Measurements from ENCODE around the gene STX7. TPM values are rescaled to one million over a fixed set of nuclear protein-coding genes. Genes with fewer than 3 reads are reported as not detected.

The STX7 gene
- polyA plus RNA-seq, 2 of the 4 experiments (the other 2 are of a cell fraction) = 19.2 to 29.5 TPM

- no peaks in the 10 kb centered on the region for H3K9me3 ChIP-seq
- H3K4me1 ChIP-seq = no peaks in the 10 kb centered on the region
- H3K27ac ChIP-seq = no peak overlapping the region
- TF ChIP-seq POLR2AphosphoS2 (conservative IDR thresholded peaks at IDR 0.05; ENCODE audit: low read length) = no peak
- no peak for TF ChIP-seq PHF8 (IDR thresholded peaks at IDR 0.05; ENCODE audit: borderline replicate concordance, low read depth)
- no peak for TF ChIP-seq ZC3H11A (IDR thresholded peaks at IDR 0.05)
- TF ChIP-seq CBX8 (IDR thresholded peaks at IDR 0.05) = no peak
- no peak for TF ChIP-seq HMGXB4 (CRISPR knock-in tag; IDR thresholded peaks at IDR 0.05; ENCODE audit: borderline replicate concordance)
- ChIA-PET POLR2A (no interaction called here), CTCF (interaction anchor here (1.5 kb wide), 1 partner anchor 10 kb away, joined by 4 read pairs; no protein-coding TSS in a partner anchor)
- H3K4me2 ChIP-seq = no peak overlapping the region
- FAIRE-seq = no peak
- WGBS (ENCODE audit: missing lambda C conversion rate) = 39% methylated on average over 2 of the region's 2 CpGs
- no peak for DNase-seq (ENCODE audit: low read depth in 1 of 2, low spot score in 1 of 2)
- ATAC-seq = no peak
- H3K4me3 ChIP-seq = no peak overlapping the region
Measured at GRCh38 chr6:132520953-132521352, 8.0 kb upstream of the STX7 start.

DNA sequence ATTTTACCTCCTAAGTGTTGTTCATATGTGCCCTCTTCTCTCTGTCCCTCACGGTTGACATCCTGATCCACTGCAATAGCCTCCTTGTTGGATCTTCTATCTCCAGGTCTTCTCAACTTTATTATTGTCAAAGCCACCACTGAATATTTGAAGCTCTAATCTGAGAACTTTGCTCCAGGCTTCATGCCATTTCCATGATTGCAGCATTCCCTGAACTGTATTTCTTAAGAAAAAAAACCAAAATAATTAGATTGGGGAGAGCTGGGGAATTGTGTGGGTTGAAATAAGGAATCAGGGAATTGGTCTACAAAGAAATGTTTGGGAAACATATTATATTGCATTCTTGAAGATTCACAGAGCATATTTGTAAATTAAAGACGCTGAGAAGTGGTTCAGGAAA, 2.5 kb upstream of the STX7 start:
- ATAC-seq = no peak
- CTCF ChIA-PET = interaction anchor here (0.6 to 1.1 kb wide), 2 partner anchors 10 to 591 kb away, joined by 3 read pairs; no protein-coding TSS in a partner anchor

GRCh38 chr6:132513831-132514545, 1.1 kb upstream of the STX7 start:
- FAIRE-seq (no peak), DNase-seq (ENCODE audit: low read depth in 1 of 2, low spot score in 1 of 2) (no peak), ATAC-seq (no peak)
- 41% methylated on average over 3 of the region's 3 CpGs for WGBS (ENCODE audit: missing lambda C conversion rate)
- ChIA-PET POLR2A (interaction anchor here (1.2 kb wide), 1 partner anchor 180 kb away, joined by 4 read pairs; no protein-coding TSS in a partner anchor), CTCF (interaction anchor here (1.1 to 1.4 kb wide), 2 partner anchors 16 to 234 kb away, joined by 4 read pairs; no protein-coding TSS in a partner anchor)
- Histone ChIP-seq H3K4me1 (peaks cover 12% of the 10 kb centered on the region), H3K4me2 (peak overlapping the region; percentile 85), H3K4me3 (no peak overlapping the region; the same call in 2 of the 3 replicates), H3K9me3 (no peaks in the 10 kb centered on the region), H3K27ac (no peak overlapping the region)
- TF ChIP-seq JUNB (IDR thresholded peaks at IDR 0.05) (no peak), FOSL2 (IDR thresholded peaks at IDR 0.05) (no peak), FOSL2 (CRISPR knock-in tag; IDR thresholded peaks at IDR 0.05) (no peak), CHD2 (IDR thresholded peaks at IDR 0.05; ENCODE audit: low read length, partially characterized antibody) (no peak), NFE2L2 (conservative IDR thresholded peaks at IDR 0.05; ENCODE audit: low read length) (no peak), HDAC2 (IDR thresholded peaks at IDR 0.05) (no peak), POLR2A (IDR thresholded peaks at IDR 0.05; ENCODE audit: low read length) (no peak)

More for the DNA sequence above, 2.5 kb upstream of the STX7 start:
- Histone ChIP-seq H3K27ac (no peak overlapping the region), H3K4me2 (no peak overlapping the region), H3K9me3 (no peaks in the 10 kb centered on the region), H3K4me1 (peaks cover 12% of the 10 kb centered on the region), H3K4me3 (no peak overlapping the region)
- TF ChIP-seq ESRRA (IDR thresholded peaks at IDR 0.05; ENCODE audit: borderline replicate concordance, low read length) (no peak), RNF2 (IDR thresholded peaks at IDR 0.05; ENCODE audit: borderline replicate concordance, low read depth) (no peak), HMGXB4 (CRISPR knock-in tag; IDR thresholded peaks at IDR 0.05; ENCODE audit: borderline replicate concordance) (no peak), EHMT2 (IDR thresholded peaks at IDR 0.05; ENCODE audit: low read depth) (no peak), ELK1 (IDR thresholded peaks at IDR 0.05; ENCODE audit: low read depth, low read length) (no peak), KDM1A (IDR thresholded peaks at IDR 0.05; ENCODE audit: low read depth) (no peak), ZFP36 (IDR thresholded peaks at IDR 0.05; ENCODE audit: borderline replicate concordance, partially characterized antibody) (no peak), MAFK (IDR thresholded peaks at IDR 0.05; ENCODE audit: partially characterized antibody) (no peak)
- TF ChIP-seq, protein P1, sequence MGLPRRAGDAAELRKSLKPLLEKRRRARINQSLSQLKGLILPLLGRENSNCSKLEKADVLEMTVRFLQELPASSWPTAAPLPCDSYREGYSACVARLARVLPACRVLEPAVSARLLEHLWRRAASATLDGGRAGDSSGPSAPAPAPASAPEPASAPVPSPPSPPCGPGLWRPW (IDR thresholded peaks at IDR 0.05) = no peak
- DNase-seq (ENCODE audit: low read depth in 1 of 2, low spot score in 1 of 2) = no peak
- FAIRE-seq = no peak
- POLR2A ChIA-PET = no interaction called here
- 35% methylated on average over 2 of the region's 2 CpGs for WGBS (ENCODE audit: missing lambda C conversion rate)

Data from A549 (cell line).